Measurements from ENCODE around the gene CD47. TPM values are rescaled to one million over a fixed set of nuclear protein-coding genes. Genes with fewer than 3 reads are reported as not detected.
A peak's percentile ranks its signal among the peaks of the same experiment; 100 is the strongest.

CD47 gene
- total RNA-seq, 1 donor from 2014 or later = 54.5 TPM

- DNase-seq (ENCODE audit: low read depth) = peak; percentile 61
- TF ChIP-seq, protein P1, sequence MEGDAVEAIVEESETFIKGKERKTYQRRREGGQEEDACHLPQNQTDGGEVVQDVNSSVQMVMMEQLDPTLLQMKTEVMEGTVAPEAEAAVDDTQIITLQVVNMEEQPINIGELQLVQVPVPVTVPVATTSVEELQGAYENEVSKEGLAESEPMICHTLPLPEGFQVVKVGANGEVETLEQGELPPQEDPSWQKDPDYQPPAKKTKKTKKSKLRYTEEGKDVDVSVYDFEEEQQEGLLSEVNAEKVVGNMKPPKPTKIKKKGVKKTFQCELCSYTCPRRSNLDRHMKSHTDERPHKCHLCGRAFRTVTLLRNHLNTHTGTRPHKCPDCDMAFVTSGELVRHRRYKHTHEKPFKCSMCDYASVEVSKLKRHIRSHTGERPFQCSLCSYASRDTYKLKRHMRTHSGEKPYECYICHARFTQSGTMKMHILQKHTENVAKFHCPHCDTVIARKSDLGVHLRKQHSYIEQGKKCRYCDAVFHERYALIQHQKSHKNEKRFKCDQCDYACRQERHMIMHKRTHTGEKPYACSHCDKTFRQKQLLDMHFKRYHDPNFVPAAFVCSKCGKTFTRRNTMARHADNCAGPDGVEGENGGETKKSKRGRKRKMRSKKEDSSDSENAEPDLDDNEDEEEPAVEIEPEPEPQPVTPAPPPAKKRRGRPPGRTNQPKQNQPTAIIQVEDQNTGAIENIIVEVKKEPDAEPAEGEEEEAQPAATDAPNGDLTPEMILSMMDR (IDR thresholded peaks at IDR 0.05; ENCODE audit: insufficient read depth, low read length, poor library complexity, severe bottlenecking) = no peak
- no peak overlapping the region for H3K4me3 ChIP-seq (ENCODE audit: low read depth, low read length)
- no peaks in the 10 kb centered on the region for H3K27me3 ChIP-seq (ENCODE audit: control insufficient read depth, insufficient read depth, low read length)
- H3K36me3 ChIP-seq (ENCODE audit: control insufficient read depth, insufficient read depth, low read length) = no peaks in the 10 kb centered on the region
Observed at GRCh38 chr3:108008931-108009639, 81.7 kb downstream of the CD47 start.

DNA sequence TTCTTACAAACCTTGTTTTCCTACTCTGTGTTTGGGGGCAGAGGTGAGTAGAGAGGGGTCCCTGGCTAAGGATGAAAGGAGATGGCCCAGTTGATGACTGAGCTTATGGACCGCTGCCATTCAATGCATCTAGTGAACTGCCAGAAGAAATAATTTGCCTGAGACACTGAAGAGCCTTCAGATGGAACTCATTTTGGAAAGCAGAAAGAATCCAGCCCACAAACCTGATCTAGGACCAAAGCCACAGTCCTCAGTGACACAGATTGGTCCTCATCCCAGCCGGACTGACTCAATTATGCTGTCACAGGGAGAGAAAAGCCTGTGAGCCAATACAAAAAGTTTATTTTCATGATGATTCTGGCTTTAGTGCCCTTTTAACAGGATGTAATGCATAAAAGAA, 82.7 kb downstream of the CD47 start:
- no peak for DNase-seq (ENCODE audit: low read depth)
- H3K27me3 ChIP-seq (ENCODE audit: control insufficient read depth, insufficient read depth, low read length) = no peaks in the 10 kb centered on the region
- TF ChIP-seq, protein P1 (IDR thresholded peaks at IDR 0.05; ENCODE audit: insufficient read depth, low read length, poor library complexity, severe bottlenecking) = no peak
- H3K4me3 ChIP-seq (ENCODE audit: low read depth, low read length) = no peak overlapping the region
- no peaks in the 10 kb centered on the region for H3K36me3 ChIP-seq (ENCODE audit: control insufficient read depth, insufficient read depth, low read length)

DNA sequence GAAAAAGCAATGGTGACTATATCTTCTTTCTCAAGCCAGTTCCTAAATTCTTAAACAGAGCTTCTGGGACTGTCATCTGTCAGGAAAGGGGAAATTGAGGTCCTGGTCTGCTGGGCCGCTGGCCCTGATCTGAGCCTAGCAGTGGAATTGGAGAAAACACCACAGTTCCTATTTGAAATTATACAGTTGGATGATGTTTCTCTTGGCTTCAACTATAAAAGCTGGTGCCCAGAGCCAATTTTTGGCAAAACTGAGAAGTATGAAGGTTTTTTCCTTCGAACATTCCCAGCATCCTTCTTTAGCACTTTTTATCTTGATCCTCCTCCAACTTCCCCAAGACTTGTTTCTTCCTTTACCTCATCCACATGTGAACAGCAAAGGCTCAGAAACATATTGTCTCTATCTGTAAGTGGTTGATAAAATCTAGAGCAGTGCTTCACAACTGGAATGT, 83.9 kb downstream of the CD47 start:
- Histone ChIP-seq H3K27me3 (ENCODE audit: control insufficient read depth, insufficient read depth, low read length) (no peaks in the 10 kb centered on the region), H3K4me3 (ENCODE audit: low read depth, low read length) (no peak overlapping the region), H3K36me3 (ENCODE audit: control insufficient read depth, insufficient read depth, low read length) (no peaks in the 10 kb centered on the region)
- DNase-seq (ENCODE audit: low read depth) = no peak
- TF ChIP-seq, protein P1 (IDR thresholded peaks at IDR 0.05; ENCODE audit: insufficient read depth, low read length, poor library complexity, severe bottlenecking) = no peak

GRCh38 chr3:108006077-108006771, 84.6 kb downstream of the CD47 start:
- no peaks in the 10 kb centered on the region for H3K27me3 ChIP-seq (ENCODE audit: control insufficient read depth, insufficient read depth, low read length)
- no peak overlapping the region for H3K4me3 ChIP-seq (ENCODE audit: low read depth, low read length)
- no peak for DNase-seq (ENCODE audit: low read depth)
- TF ChIP-seq, protein P1 (IDR thresholded peaks at IDR 0.05; ENCODE audit: insufficient read depth, low read length, poor library complexity, severe bottlenecking) = no peak
- H3K36me3 ChIP-seq (ENCODE audit: control insufficient read depth, insufficient read depth, low read length) = no peaks in the 10 kb centered on the region

DNA sequence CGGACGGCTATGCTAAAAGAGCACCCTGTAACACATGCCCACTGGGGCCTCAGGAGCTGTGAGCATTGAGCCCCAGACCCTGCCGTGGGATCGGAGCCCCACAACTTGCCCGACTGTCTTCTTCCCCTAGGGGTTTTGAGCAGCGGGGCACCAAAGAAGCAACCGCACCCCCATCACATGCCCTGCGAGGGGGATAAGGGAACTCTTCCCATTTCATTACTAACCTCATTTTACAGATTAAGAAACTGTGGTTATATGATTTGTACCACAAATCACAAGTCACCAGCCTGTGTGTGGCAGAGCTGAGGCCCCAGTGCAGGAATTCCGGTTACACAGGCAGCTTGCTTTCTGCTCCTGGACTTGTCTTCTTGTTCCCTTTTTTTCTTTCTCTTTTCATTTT, 86.2 kb downstream of the CD47 start:
- no peak for DNase-seq (ENCODE audit: low read depth)
- TF ChIP-seq, protein P1 (IDR thresholded peaks at IDR 0.05; ENCODE audit: insufficient read depth, low read length, poor library complexity, severe bottlenecking) = no peak
- Histone ChIP-seq H3K27me3 (ENCODE audit: control insufficient read depth, insufficient read depth, low read length) (no peaks in the 10 kb centered on the region), H3K36me3 (ENCODE audit: control insufficient read depth, insufficient read depth, low read length) (no peaks in the 10 kb centered on the region), H3K4me3 (ENCODE audit: low read depth, low read length) (no peak overlapping the region)

All from kidney epithelial cell (primary cell).